Mesendoderm (in vitro differentiated cells): ENCODE measurements around the gene DPP3. TPM values are rescaled to one million over a fixed set of nuclear protein-coding genes. Genes with fewer than 3 reads are reported as not detected.
"Not testable (repeated sequence)": the region's sequence is repeated elsewhere in the genome, so short reads cannot be mapped to it uniquely, and the experiment has no call there.

Experiments used
- DNase-seq: peaks from one replicate; pipeline ENCODE4 v3.0.0; 2013
- H2AK5ac ChIP-seq: 2 replicates; pipeline ENCODE4 v1.6.1; 2013; ENCODE audit warnings: low read length, inconsistent platforms
- H2BK120ac ChIP-seq: 2 replicates; pipeline ENCODE4 v1.6.1; 2013; ENCODE audit warnings: low read depth, mild to moderate bottlenecking, low read length, moderate library complexity, mixed read lengths
- H2BK15ac ChIP-seq: replicated peaks from 2 replicates; pipeline ENCODE4 v1.6.1; 2013; ENCODE audit warnings: low read depth, mild to moderate bottlenecking, moderate library complexity
- H2BK5ac ChIP-seq: 2 replicates; pipeline ENCODE4 v1.6.1; 2013; ENCODE audit warnings: low read length, inconsistent platforms
- H3K18ac ChIP-seq: 2 replicates; pipeline ENCODE4 v1.6.1; 2013; ENCODE audit warnings: mild to moderate bottlenecking, low read length, mixed read lengths
- H3K23ac ChIP-seq: one replicate; pipeline ENCODE4 v1.6.1; 2013; ENCODE audit warnings: low read length
- H3K27ac ChIP-seq: 2 replicates; pipeline ENCODE4 v1.5.1; 2013; ENCODE audit warnings: low read depth, mild to moderate bottlenecking, inconsistent platforms, low read length, moderate library complexity
- H3K27me3 ChIP-seq: 2 replicates; pipeline ENCODE4 v1.6.1; 2013; ENCODE audit warnings: low read length, control low read depth, mild to moderate bottlenecking, inconsistent platforms; ENCODE audit not compliant: insufficient read depth, poor library complexity
- H3K36me3 ChIP-seq: 2 replicates; pipeline ENCODE4 v1.6.1; 2013; ENCODE audit warnings: low read length, inconsistent platforms; ENCODE audit not compliant: control insufficient read depth, insufficient read depth
- H3K4ac ChIP-seq: one replicate; pipeline ENCODE4 v1.6.1; 2013; ENCODE audit warnings: low read depth, mild to moderate bottlenecking, low read length, moderate library complexity
- H3K4me1 ChIP-seq: 2 replicates; pipeline ENCODE4 v1.6.1; 2013; ENCODE audit warnings: low read depth, low read length, inconsistent platforms; ENCODE audit not compliant: control insufficient read depth
- H3K4me2 ChIP-seq: 2 replicates; pipeline ENCODE4 v1.6.1; 2013; ENCODE audit warnings: low read length
- H3K4me3 ChIP-seq: 2 replicates; pipeline ENCODE4 v1.5.1; 2013; ENCODE audit warnings: mild to moderate bottlenecking, low read length
- H3K56ac ChIP-seq: one replicate; pipeline ENCODE4 v1.6.1; 2013; ENCODE audit warnings: low read length
- H3K79me1 ChIP-seq: 2 replicates; pipeline ENCODE4 v1.6.1; 2013; ENCODE audit warnings: low read length, inconsistent platforms
- H3K79me2 ChIP-seq: 2 replicates; pipeline ENCODE4 v1.6.1; 2013; ENCODE audit warnings: mild to moderate bottlenecking, low read length; ENCODE audit not compliant: control insufficient read depth, insufficient read depth
- H3K9ac ChIP-seq: 2 replicates; pipeline ENCODE4 v1.6.1; 2013; ENCODE audit warnings: low read length, inconsistent platforms
- H4K5ac ChIP-seq: one replicate; pipeline ENCODE4 v1.6.1; 2013; ENCODE audit warnings: low read length
- H4K8ac ChIP-seq: one replicate; pipeline ENCODE4 v1.6.1; 2013; ENCODE audit warnings: low read depth, mild to moderate bottlenecking, control low read depth, low read length, moderate library complexity
- WGBS: extraction: QIAGEN DNeasy Blood & Tissue Kit; methylation state at CpG from one replicate; pipeline ENCODE4 v1.1.7; 2013; ENCODE audit warnings: low lambda C conversion rate, missing lambda C conversion rate; ENCODE audit not compliant: insufficient coverage; ENCODE audit errors: extremely low coverage; 5-methylcytosine and 5-hydroxymethylcytosine counted together
- polyA plus RNA-seq, 2 experiments: library from polyadenylated mRNA; stranded (reverse); fragments of 200-250 nt; gene quantifications; one replicate each; pipeline ENCODE4 v1.2.3, GENCODE V29; 2013

DPP3 gene, protein sequence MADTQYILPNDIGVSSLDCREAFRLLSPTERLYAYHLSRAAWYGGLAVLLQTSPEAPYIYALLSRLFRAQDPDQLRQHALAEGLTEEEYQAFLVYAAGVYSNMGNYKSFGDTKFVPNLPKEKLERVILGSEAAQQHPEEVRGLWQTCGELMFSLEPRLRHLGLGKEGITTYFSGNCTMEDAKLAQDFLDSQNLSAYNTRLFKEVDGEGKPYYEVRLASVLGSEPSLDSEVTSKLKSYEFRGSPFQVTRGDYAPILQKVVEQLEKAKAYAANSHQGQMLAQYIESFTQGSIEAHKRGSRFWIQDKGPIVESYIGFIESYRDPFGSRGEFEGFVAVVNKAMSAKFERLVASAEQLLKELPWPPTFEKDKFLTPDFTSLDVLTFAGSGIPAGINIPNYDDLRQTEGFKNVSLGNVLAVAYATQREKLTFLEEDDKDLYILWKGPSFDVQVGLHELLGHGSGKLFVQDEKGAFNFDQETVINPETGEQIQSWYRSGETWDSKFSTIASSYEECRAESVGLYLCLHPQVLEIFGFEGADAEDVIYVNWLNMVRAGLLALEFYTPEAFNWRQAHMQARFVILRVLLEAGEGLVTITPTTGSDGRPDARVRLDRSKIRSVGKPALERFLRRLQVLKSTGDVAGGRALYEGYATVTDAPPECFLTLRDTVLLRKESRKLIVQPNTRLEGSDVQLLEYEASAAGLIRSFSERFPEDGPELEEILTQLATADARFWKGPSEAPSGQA
- 37.0 TPM for polyA plus RNA-seq (2013, experiment 1 of 2)
- 37.5 TPM for polyA plus RNA-seq (2013, experiment 2 of 2)

DNA sequence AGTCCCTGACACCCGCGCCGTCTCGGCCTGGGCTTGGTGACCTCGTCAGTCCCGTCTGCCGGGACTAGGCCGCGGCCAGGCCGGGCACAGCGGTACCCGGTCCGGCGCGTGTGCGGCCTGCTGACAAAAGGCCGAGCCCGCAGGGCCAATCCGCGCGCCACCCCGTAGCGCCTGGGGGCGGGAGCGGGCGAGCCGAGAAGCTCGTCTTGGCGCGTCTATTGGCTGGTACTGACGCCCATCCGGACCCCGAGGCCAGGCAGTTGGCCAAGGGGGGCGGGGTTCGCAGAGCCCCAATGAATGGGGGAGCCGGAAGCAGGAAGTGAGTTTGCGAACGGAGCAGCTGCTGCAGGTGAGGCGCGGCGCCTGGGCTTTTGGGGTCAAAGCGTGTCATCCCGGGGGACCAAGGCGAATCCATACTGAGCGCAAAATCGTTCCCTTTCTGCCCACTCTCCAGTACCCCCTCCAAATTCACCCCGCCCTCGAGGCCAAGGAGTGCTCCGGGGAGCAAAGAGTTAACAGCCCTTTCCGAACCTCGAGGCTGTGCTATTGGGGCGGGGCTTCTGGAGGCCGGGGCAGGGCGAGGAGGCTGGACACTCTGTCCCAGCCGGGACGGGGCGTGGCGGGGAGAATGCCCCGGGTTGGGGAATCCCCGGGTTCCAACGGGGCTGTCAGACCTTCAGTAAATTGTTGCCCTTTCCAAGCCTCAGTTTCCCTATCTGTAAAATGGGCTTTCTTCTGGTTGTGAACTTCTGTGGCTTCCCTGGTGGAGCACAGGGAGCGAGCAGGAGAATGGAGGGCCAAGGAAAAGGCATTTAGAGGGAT lies at the start of gene DPP3:
DPP3 (plus strand) TSS at position 318 of the 822 bp plus-strand sequence. CDS start 1,767 bp downstream, outside the sequence.
- Histone ChIP-seq H3K4me2 (peak within 1 kb of the TSS; percentile 82), H3K27me3 (no peaks in the 10 kb centered on the region), H4K8ac (no peak within 1 kb of the TSS), H3K4me3 (peak within 1 kb of the TSS; percentile 85), H3K9ac (peak within 1 kb of the TSS; percentile 91), H3K23ac (peak within 1 kb of the TSS; percentile 24), H2BK120ac (no peak within 1 kb of the TSS), H4K5ac (no peak within 1 kb of the TSS), H3K27ac (peak within 1 kb of the TSS; percentile 75), H3K36me3 (no peaks in the 10 kb centered on the region), H2BK15ac (no peak within 1 kb of the TSS), H3K4me1 (peaks cover 2% of the 10 kb centered on the region), H3K79me2 (no peaks in the 10 kb centered on the region), H3K18ac (peak within 1 kb of the TSS; percentile 75), H2BK5ac (peak within 1 kb of the TSS; percentile 74), H3K79me1 (peaks cover 4% of the 10 kb centered on the region), H3K56ac (peak within 1 kb of the TSS; percentile 96), H3K4ac (peak within 1 kb of the TSS; percentile 85), H2AK5ac (no peak within 1 kb of the TSS)
- WGBS = no CpG with 5 or more reads among the region's 62 CpGs
- peak; percentile 98 for DNase-seq

DNA sequence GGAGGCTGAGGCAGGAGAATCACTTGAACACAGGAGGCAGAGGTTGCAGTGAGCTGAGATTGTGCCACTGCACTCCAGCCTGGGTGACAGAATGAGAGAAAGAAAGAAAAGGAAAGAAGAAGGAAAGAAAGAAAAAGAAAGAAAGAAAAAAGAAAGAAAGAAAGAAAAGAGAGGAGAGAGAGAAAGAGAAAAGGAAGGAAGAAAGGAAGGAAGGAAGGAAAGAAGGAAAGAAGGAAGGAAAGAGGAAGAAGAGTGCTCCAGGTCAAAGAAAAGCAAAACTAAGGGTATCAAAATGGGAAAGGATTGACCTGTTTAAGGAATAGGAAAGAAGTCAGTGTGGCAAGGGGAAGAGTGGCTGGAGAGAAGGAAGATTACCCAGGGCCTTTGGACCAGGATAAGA lies 48.9 kb upstream of the DPP3 start:
- H2AK5ac ChIP-seq, H2BK120ac ChIP-seq, H3K4me1 ChIP-seq, H3K36me3 ChIP-seq, H2BK15ac ChIP-seq, H3K27me3 ChIP-seq, H3K4me3 ChIP-seq, H3K4ac ChIP-seq, H3K56ac ChIP-seq, H3K79me2 ChIP-seq, H2BK5ac ChIP-seq, H3K79me1 ChIP-seq, H3K23ac ChIP-seq, H3K27ac ChIP-seq, H3K18ac ChIP-seq, H4K8ac ChIP-seq, H4K5ac ChIP-seq, DNase-seq, H3K4me2 ChIP-seq, H3K9ac ChIP-seq: not testable (repeated sequence)

DNA sequence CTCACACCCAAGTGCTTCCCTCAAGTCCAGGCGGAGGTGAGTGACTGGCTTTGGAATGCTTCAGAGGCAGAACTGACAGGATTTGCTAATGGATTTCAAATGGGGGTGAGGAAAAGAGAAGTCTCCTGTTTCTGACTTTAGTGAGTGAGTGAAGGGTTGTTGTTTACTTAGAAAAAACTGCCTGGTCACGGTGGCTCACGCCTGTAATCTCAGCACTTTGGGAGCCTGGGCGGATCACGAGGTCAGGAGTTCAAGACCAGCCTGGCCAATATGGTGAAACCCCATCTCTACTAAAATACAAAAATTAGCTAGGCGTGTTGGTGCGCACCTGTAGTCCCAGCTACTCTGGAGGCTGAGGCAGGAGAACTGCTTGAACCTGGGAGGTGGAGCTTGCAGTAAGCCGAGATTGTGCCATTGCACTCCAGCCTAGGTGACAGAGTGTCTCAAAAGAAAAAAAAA lies 48.3 kb upstream of the DPP3 start:
- not testable (repeated sequence) for H3K79me1 ChIP-seq, H2BK120ac ChIP-seq, H3K4me3 ChIP-seq, H2AK5ac ChIP-seq, H3K36me3 ChIP-seq, H4K8ac ChIP-seq, H3K18ac ChIP-seq, H4K5ac ChIP-seq, H3K9ac ChIP-seq, H3K4me1 ChIP-seq, H3K4ac ChIP-seq, H2BK5ac ChIP-seq, H3K23ac ChIP-seq, H3K79me2 ChIP-seq, H3K4me2 ChIP-seq, H3K27ac ChIP-seq, H2BK15ac ChIP-seq, H3K56ac ChIP-seq, H3K27me3 ChIP-seq
- WGBS = no CpG with 5 or more reads among the region's 8 CpGs
- DNase-seq = peak; percentile 82

DNA sequence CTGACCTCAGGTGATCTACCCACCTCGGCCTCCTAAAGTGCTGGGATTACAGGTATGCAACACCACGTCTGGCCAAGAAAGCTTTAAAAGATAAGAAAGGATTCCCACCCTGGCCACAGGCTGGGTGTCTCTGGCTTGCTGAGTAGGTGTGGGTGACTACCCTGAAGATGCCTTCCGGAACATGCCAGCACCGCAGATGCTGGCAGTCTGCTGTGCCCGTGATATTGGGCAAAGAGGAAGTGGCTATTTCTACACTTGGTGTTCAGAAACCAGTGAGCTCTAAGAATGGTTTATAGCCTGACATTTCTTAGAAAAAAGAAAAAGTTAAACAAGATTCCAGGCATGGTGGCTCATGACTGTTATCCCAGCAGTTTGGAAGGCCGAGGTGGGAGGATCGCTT lies 47.6 kb upstream of the DPP3 start:
- WGBS = no CpG with 5 or more reads among the region's 7 CpGs
- DNase-seq = no peak

DNA sequence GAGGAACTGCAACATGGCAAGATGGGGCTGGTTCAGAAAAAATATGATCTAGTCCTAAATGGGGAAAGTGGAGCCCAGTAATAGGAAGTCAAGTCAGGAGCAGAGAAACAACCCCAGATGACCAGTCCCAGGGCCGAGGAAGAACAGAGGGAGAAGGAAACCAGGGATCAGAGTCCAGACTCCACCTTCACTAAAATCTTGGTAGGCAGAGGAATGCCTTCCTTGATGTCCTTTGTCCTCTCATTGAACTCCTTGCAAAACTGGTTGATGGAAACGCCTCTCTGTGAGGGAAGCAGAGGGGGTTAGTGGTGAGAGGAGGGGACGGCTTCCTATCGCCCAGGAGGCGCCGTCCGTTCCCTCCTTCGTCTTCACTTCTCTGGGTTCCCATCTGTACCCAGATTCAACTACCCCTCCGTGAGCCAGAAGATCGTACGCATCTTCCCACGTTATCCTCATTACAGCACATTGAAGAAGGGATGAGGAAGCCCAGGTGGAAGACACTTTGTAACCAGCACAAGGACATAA lies 42.2 kb upstream of the DPP3 start:
- no peak overlapping the region for H2BK15ac ChIP-seq
- WGBS = no CpG with 5 or more reads among the region's 12 CpGs
- H3K79me2 ChIP-seq = peaks cover 6% of the 10 kb centered on the region
- no peak overlapping the region for H4K8ac ChIP-seq
- peak overlapping the region; percentile 5 for H2AK5ac ChIP-seq
- no peak overlapping the region for H2BK120ac ChIP-seq
- H3K4me3 ChIP-seq = peak overlapping the region; percentile 98
- H4K5ac ChIP-seq = no peak overlapping the region
- peak overlapping the region; percentile 91 for H3K56ac ChIP-seq
- DNase-seq = peak; percentile 25
- H3K27me3 ChIP-seq = no peaks in the 10 kb centered on the region
- peak overlapping the region; percentile 69 for H3K9ac ChIP-seq
- H3K36me3 ChIP-seq = peaks cover 9% of the 10 kb centered on the region
- H3K4me2 ChIP-seq = peak overlapping the region; percentile 47
- H2BK5ac ChIP-seq = no peak overlapping the region
- no peak overlapping the region for H3K27ac ChIP-seq
- H3K18ac ChIP-seq = no peak overlapping the region
- H3K4ac ChIP-seq = no peak overlapping the region
- H3K4me1 ChIP-seq = no peaks in the 10 kb centered on the region
- H3K23ac ChIP-seq = no peak overlapping the region
- peaks cover 4% of the 10 kb centered on the region for H3K79me1 ChIP-seq

More for the DNA sequence above, 47.6 kb upstream of the DPP3 start:
- Histone ChIP-seq H3K9ac (no peak overlapping the region), H3K36me3 (peaks cover 9% of the 10 kb centered on the region), H2BK15ac (no peak overlapping the region), H3K4me2 (no peak overlapping the region), H3K56ac (no peak overlapping the region), H3K23ac (no peak overlapping the region), H3K27me3 (no peaks in the 10 kb centered on the region), H3K79me2 (peaks cover 2% of the 10 kb centered on the region), H4K8ac (no peak overlapping the region), H3K4me1 (no peaks in the 10 kb centered on the region), H3K79me1 (no peaks in the 10 kb centered on the region), H2AK5ac (no peak overlapping the region), H2BK5ac (no peak overlapping the region), H3K4ac (no peak overlapping the region), H3K4me3 (no peak overlapping the region), H3K18ac (no peak overlapping the region), H2BK120ac (no peak overlapping the region), H4K5ac (no peak overlapping the region), H3K27ac (no peak overlapping the region)
